ENCODE data around the gene MED12L.

GRCh38 chr3:151426341-151426657 lies 340.8 kb downstream of the MED12L start:
- TF ChIP-seq POLR2A (IDR thresholded peaks at IDR 0.05) (no peak), CTCF (IDR thresholded peaks at IDR 0.05) (no peak), EP300 (IDR thresholded peaks at IDR 0.05) (no peak)

All from ovary (tissue), 3 donors.